Lung (tissue), 12 donors: Measurements from ENCODE around the gene CDK5R2. TPM values are rescaled to one million over a fixed set of nuclear protein-coding genes. Genes with fewer than 3 reads are reported as not detected.

Experiments used
- ATAC-seq: fragments of 200-7000 bp; cut with Tn5 transposase; one replicate; pipeline ENCODE4 v1.9.1; 2020; ENCODE audit warnings: moderate number of reproducible peaks; ENCODE audit not compliant: insufficient read depth, low FRiP score
- DNase-seq, 3 donors: peaks; one replicate each; pipeline ENCODE4 v3.0.0-alpha.2; 2013 to 2017
- H3K27ac ChIP-seq, 2 donors: one replicate each; pipeline ENCODE4 v1.5.1; 2013; ENCODE audit warnings: mild to moderate bottlenecking in 2 of 2, moderate library complexity in 2 of 2, control low read depth in 1 of 2, inconsistent platforms in 1 of 2, low read depth in 1 of 2, low read length in 1 of 2
- H3K27me3 ChIP-seq, 3 donors: one replicate each; pipeline ENCODE4 v1.5.1; 2013; ENCODE audit warnings: low read length in 2 of 3; ENCODE audit not compliant: control insufficient read depth in 3 of 3, insufficient read depth in 3 of 3
- H3K36me3 ChIP-seq, 4 donors: one replicate each; pipeline ENCODE4 v1.5.1; 2013; ENCODE audit warnings: low read length in 4 of 4, mild to moderate bottlenecking in 1 of 4, moderate library complexity in 1 of 4; ENCODE audit not compliant: control insufficient read depth in 4 of 4, insufficient read depth in 4 of 4
- H3K4me1 ChIP-seq, 5 donors: one replicate each; pipeline ENCODE4 v1.5.1; 2013; ENCODE audit warnings: low read length in 5 of 5, mild to moderate bottlenecking in 2 of 5, moderate library complexity in 1 of 5; ENCODE audit not compliant: control insufficient read depth in 5 of 5, insufficient read depth in 5 of 5
- H3K4me3 ChIP-seq: one replicate; pipeline ENCODE4 v1.5.1; 2013; ENCODE audit warnings: mild to moderate bottlenecking, control low read depth, moderate library complexity
- H3K9ac ChIP-seq, 2 donors: one replicate each; pipeline ENCODE4 v1.5.1; 2013; ENCODE audit warnings: low read length in 2 of 2, control low read depth in 1 of 2; ENCODE audit not compliant: insufficient read depth in 1 of 2
- H3K9me3 ChIP-seq, 4 donors: one replicate each; pipeline ENCODE4 v1.5.1; 2013; ENCODE audit warnings: low read length in 3 of 4, mild to moderate bottlenecking in 1 of 4, moderate library complexity in 1 of 4; ENCODE audit not compliant: control insufficient read depth in 4 of 4, insufficient read depth in 3 of 4
- WGBS, 2 donors: extraction: QIAGEN DNeasy Blood & Tissue Kit; methylation state at CpG; one replicate each; pipeline ENCODE4 v1.1.7; 2013; 5-methylcytosine and 5-hydroxymethylcytosine counted together
- polyA plus RNA-seq, 2 donors: library from polyadenylated mRNA; stranded (reverse); fragments of 200-250 nt; gene quantifications; one replicate each; pipeline ENCODE4 v1.2.1, GENCODE V29; 2013
- total RNA-seq, 2 donors: library from RNA; depleted of rRNA in 1 of 2; stranded (reverse); fragments of >200 nt in 1 of 2; gene quantifications; one replicate each; pipeline ENCODE4 v1.2.1, GENCODE V29; 2014 to 2021
- TF ChIP-seq, protein P1 (sequence below): IDR thresholded peaks from 2 replicates; pipeline ENCODE4 v1.5.1; 2012; ENCODE audit warnings: mild to moderate bottlenecking; ENCODE audit errors: control extremely low read depth, extremely low read depth
- donor health status: control.
- donor health status: control.
- donor health status: Bipolar disorder and iron deficiency.
- donor health status: healthy.
- donor health status: DM: yes; HTN: yes; CAD: no.

CDK5R2 gene
- total and polyA plus RNA-seq, 4 donors = 0.03 to 0.17 (median 0.08) TPM; not detected in 1

DNA sequence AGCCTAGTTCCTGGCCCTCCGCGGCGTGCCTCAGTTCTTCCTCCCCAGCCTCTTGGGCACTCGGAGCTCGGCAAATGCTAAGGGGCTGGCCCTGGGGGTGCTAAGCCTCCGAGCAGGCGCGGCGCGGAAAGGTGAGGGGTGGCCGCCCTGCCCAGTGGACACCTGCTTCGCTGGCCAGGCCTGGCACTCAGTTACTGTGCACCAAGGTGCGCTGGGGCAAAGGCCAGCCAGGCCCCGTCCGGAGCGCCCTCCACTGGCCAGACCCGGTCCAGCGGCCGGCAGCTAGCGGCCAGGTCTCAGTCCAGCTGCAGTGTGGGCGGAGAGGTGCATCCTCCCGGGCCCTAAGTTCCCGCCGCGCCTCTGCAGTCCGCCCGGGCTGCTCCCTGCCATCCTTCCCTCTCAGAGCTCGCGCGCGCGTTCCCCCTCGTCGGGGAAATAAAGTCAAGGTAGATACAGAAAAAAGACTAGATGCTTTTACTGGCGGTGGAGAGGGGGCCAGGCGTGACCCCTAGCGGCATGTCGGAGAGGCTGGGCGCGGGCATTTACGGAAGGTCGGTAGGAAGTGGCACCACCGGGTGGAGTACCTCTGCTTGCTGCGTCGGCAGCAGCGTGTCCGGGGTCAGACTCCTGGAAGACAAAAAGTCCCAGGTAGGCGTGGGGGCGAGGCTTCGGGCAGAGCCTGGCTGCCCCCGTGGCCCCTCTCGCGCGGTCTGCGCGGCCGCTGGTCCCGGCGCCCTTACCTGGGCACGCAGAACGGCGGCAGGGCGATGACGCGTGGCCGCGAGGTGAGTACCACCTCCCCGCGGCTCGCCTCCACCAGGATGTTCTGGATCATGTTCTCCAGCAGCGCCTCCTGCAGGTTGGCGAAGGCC is 43.2 kb downstream of the CDK5R2 start:
- ATAC-seq (peak; percentile 53), DNase-seq (peak; percentile 22 to 56 (median 48))
- H3K4me1 ChIP-seq = peaks cover 0 to 12% (median 4%) of the 10 kb centered on the region in 5 donors
- H3K36me3 ChIP-seq = no peaks in the 10 kb centered on the region
- peak overlapping the region; percentile 12 for H3K4me3 ChIP-seq
- TF ChIP-seq, protein P1, sequence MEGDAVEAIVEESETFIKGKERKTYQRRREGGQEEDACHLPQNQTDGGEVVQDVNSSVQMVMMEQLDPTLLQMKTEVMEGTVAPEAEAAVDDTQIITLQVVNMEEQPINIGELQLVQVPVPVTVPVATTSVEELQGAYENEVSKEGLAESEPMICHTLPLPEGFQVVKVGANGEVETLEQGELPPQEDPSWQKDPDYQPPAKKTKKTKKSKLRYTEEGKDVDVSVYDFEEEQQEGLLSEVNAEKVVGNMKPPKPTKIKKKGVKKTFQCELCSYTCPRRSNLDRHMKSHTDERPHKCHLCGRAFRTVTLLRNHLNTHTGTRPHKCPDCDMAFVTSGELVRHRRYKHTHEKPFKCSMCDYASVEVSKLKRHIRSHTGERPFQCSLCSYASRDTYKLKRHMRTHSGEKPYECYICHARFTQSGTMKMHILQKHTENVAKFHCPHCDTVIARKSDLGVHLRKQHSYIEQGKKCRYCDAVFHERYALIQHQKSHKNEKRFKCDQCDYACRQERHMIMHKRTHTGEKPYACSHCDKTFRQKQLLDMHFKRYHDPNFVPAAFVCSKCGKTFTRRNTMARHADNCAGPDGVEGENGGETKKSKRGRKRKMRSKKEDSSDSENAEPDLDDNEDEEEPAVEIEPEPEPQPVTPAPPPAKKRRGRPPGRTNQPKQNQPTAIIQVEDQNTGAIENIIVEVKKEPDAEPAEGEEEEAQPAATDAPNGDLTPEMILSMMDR = no peak
- H3K9ac ChIP-seq = no peak overlapping the region
- H3K27me3 ChIP-seq = peaks cover 0 to 64% (median 44%) of the 10 kb centered on the region in 3 donors
- peak overlapping the region in 1 of 2 donors; percentile 50 for H3K27ac ChIP-seq
- H3K9me3 ChIP-seq = peaks cover 0 to 2% (median 0%) of the 10 kb centered on the region in 4 donors
- WGBS, 2 donors = 2% methylated on average over 70 to 72 of the region's 72 CpGs

DNA sequence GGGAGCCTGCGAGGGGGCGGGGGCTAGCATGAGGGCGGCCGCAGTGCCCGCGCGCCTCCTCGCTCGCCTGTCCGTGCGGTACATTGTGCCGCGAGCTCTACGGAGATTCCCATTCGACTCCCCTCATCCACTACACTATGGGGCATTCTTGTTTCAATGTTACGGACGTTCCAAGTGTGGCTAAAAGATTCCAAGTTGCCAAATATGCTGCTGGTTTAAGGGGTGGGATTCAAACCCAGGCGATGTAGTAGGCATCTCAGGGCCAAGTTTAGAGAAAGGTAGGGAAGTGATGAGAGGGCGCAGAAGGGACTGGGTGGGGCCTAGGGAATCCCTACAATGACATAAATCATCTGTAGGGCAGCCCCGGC is 43.8 kb downstream of the CDK5R2 start:
- Histone ChIP-seq H3K36me3 (no peaks in the 10 kb centered on the region), H3K9ac (no peak overlapping the region), H3K4me1 (peaks cover 0 to 12% (median 4%) of the 10 kb centered on the region in 5 donors), H3K4me3 (no peak overlapping the region), H3K27ac (no peak overlapping the region), H3K27me3 (peaks cover 0 to 58% (median 39%) of the 10 kb centered on the region in 3 donors), H3K9me3 (peaks cover 0 to 2% (median 0%) of the 10 kb centered on the region in 4 donors)
- WGBS, 2 donors = 9 to 13% methylated on average over 14 to 20 of the region's 20 CpGs
- TF ChIP-seq, protein P1 = no peak
- ATAC-seq = no peak
- no peak for DNase-seq

DNA sequence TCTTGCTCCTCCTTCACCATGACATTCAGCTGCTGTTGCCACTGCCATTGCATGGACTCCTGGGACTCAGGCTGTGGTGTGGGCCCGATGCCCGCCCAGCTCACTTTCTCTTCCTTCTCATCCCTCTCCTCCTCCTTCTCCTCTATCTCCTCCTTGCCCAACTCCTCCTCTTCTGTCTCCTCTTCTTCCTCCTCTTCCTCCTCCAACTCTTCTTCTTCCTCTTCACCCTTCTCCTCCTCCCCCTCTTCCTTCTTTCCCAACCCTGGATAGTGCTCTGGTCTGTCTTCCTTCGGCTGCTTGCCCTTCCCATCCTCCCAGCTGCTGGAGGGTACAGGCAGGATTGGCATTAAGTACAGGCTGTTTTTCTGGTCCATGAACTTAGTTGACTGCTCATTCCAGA is 44.5 kb downstream of the CDK5R2 start:
- no peak overlapping the region for H3K27ac ChIP-seq
- no peaks in the 10 kb centered on the region for H3K36me3 ChIP-seq
- DNase-seq (no peak), ATAC-seq (no peak)
- H3K27me3 ChIP-seq = peaks cover 0 to 54% (median 39%) of the 10 kb centered on the region in 3 donors
- peaks cover 0 to 2% (median 0%) of the 10 kb centered on the region in 4 donors for H3K9me3 ChIP-seq
- H3K9ac ChIP-seq = no peak overlapping the region
- no peak overlapping the region for H3K4me3 ChIP-seq
- peaks cover 0 to 10% (median 4%) of the 10 kb centered on the region in 5 donors for H3K4me1 ChIP-seq
- 85 to 90% methylated on average over 3 of the region's 3 CpGs for WGBS, 2 donors
- TF ChIP-seq, protein P1 = no peak
